IMR-90 (cell line): ENCODE data around the gene RNF212. TPM values are rescaled to one million over a fixed set of nuclear protein-coding genes. Genes with fewer than 3 reads are reported as not detected.

Experiments used
- microRNA-seq, 2 experiments: library from miRNA; stranded (forward) in 1 of 2; unstranded in 1 of 2; fragments of 10-50 nt in 1 of 2; fragments of <30 nt in 1 of 2; gene quantifications in 1 of 2; microRNA quantifications in 1 of 2; one replicate each; pipeline versions ENCODE3 to v1.1.0; 2013 to 2020; ENCODE audit not compliant: insufficient read depth in 1 of 2, insufficient read length in 1 of 2, unreplicated experiment in 1 of 2
- polyA plus RNA-seq, 3 experiments: library from polyadenylated mRNA; depleted of rRNA; stranded (reverse); fragments of >200 nt; gene quantifications; 2 replicates each; pipeline ENCODE4 v1.2.3, GENCODE V29; 2012; ENCODE audit warnings: low replicate concordance in 1 of 3
- small RNA-seq, 5 experiments: library from RNA; depleted of rRNA; stranded (forward); fragments of <200 nt; gene quantifications; one replicate each; pipeline ENCODE3, GENCODE V24; 2012
- total RNA-seq: library from RNA; depleted of rRNA; stranded (reverse); fragments of >200 nt; gene quantifications from 2 replicates; pipeline ENCODE4 v1.2.3, GENCODE V29; 2012; rRNA removed

Gene RNF212
- total and polyA plus RNA-seq, 2 of the 4 experiments (the other 2 are of a cell fraction): under 0.01 to 0.51 TPM

Small RNAs within 50 kb of the gene (microRNA-seq; reads per million reads assigned to microRNA genes)
- not detected for gene RF00554 (ENCODE audit: insufficient read depth, insufficient read length)

Small RNAs within 50 kb of the gene (small RNA-seq; reads per million reads assigned to genes)
- 0 reads per million in 5 experiments for gene RF00554

Other genes with a start within 250 kb of the RNF212 start
- 34.4 and 133 TPM in 2 replicates for gene GAK, start 181.2 kb downstream of the RNF212 start, total RNA-seq
- 44.6 and 45.1 TPM in 2 replicates for gene GAK, start 181.2 kb downstream of the RNF212 start, polyA plus RNA-seq (2012; rRNA removed)
- 7.7 and 9.2 TPM in 2 replicates for gene TMEM175, start 181.1 kb downstream of the RNF212 start, total RNA-seq
- 41.9 and 47.4 TPM in 2 replicates for gene TMEM175, start 181.1 kb downstream of the RNF212 start, polyA plus RNA-seq (2012; rRNA removed)
- gene DGKQ, start 140.0 kb downstream of the RNF212 start, total RNA-seq: 4.3 and 4.4 TPM in 2 replicates
- 15.6 and 17.4 TPM in 2 replicates for gene DGKQ, start 140.0 kb downstream of the RNF212 start, polyA plus RNA-seq (2012; rRNA removed)
- 0.72 and 1.7 TPM in 2 replicates for gene IDUA, start 126.5 kb downstream of the RNF212 start, total RNA-seq
- 12.5 and 16.7 TPM in 2 replicates for gene IDUA, start 126.5 kb downstream of the RNF212 start, polyA plus RNA-seq (2012; rRNA removed)
- not detected in 2 replicates for gene SLC26A1, start 120.2 kb downstream of the RNF212 start, total RNA-seq
- gene SLC26A1, start 120.2 kb downstream of the RNF212 start, polyA plus RNA-seq (2012; rRNA removed): 0.09 and 0.13 TPM in 2 replicates
- gene FGFRL1, start 101.9 kb downstream of the RNF212 start, total RNA-seq: 43.3 and 49.3 TPM in 2 replicates
- 78.8 and 87.3 TPM in 2 replicates for gene FGFRL1, start 101.9 kb downstream of the RNF212 start, polyA plus RNA-seq (2012; rRNA removed)
- 21.1 and 21.7 TPM in 2 replicates for gene SPON2, start 59.0 kb upstream of the RNF212 start, total RNA-seq
- gene SPON2, start 59.0 kb upstream of the RNF212 start, polyA plus RNA-seq (2012; rRNA removed): 177 and 209 TPM in 2 replicates
- 147 TPM in 2 replicates for gene CTBP1, start 135.6 kb upstream of the RNF212 start, total RNA-seq
- gene CTBP1, start 135.6 kb upstream of the RNF212 start, polyA plus RNA-seq (2012; rRNA removed): 212 and 237 TPM in 2 replicates
- 61.5 and 77.2 TPM in 2 replicates for gene MAEA, start 176.3 kb upstream of the RNF212 start, total RNA-seq
- 108 and 120 TPM in 2 replicates for gene MAEA, start 176.3 kb upstream of the RNF212 start, polyA plus RNA-seq (2012; rRNA removed)
- 1.4 TPM in 2 replicates for gene UVSSA, start 233.6 kb upstream of the RNF212 start, total RNA-seq
- gene UVSSA, start 233.6 kb upstream of the RNF212 start, polyA plus RNA-seq (2012; rRNA removed): 8.4 and 9.4 TPM in 2 replicates